Measurements from ENCODE around the gene ANKRD12.

ANKRD12 gene

GRCh38 chr18:9290156-9290555 is 153.6 kb downstream of the ANKRD12 start:
- H3K27ac ChIP-seq: no peak overlapping the region
- no peaks in the 10 kb centered on the region for H3K36me3 ChIP-seq
- peaks cover 0 to 3% of the 10 kb centered on the region in 2 experiments for H3K4me1 ChIP-seq (ENCODE audit: control insufficient read depth in 1 of 2, insufficient read depth in 1 of 2, low read depth in 1 of 2, low read length in 1 of 2)
- peaks cover 6% of the 10 kb centered on the region for H3K9me3 ChIP-seq
- TF ChIP-seq CTCF (IDR thresholded peaks at IDR 0.05): no peak
- H3K27me3 ChIP-seq: no peaks in the 10 kb centered on the region
- H3K4me3 ChIP-seq (ENCODE audit: low read depth in 1 of 2, low read length in 1 of 2): no peak overlapping the region

GRCh38 chr18:9292047-9292446 is 155.5 kb downstream of the ANKRD12 start:
- H3K4me1 ChIP-seq (ENCODE audit: control insufficient read depth in 1 of 2, insufficient read depth in 1 of 2, low read depth in 1 of 2, low read length in 1 of 2): no peaks in the 10 kb centered on the region
- no peaks in the 10 kb centered on the region for H3K27me3 ChIP-seq
- TF ChIP-seq CTCF (IDR thresholded peaks at IDR 0.05): no peak
- H3K9me3 ChIP-seq: peaks cover 17% of the 10 kb centered on the region
- no peak overlapping the region for H3K4me3 ChIP-seq (ENCODE audit: low read depth in 1 of 2, low read length in 1 of 2)
- no peaks in the 10 kb centered on the region for H3K36me3 ChIP-seq
- H3K27ac ChIP-seq: no peak overlapping the region

- no peak for TF ChIP-seq CTCF (IDR thresholded peaks at IDR 0.05)
- Histone ChIP-seq H3K27ac (no peak overlapping the region), H3K27me3 (no peaks in the 10 kb centered on the region), H3K4me3 (ENCODE audit: low read depth in 1 of 2, low read length in 1 of 2) (no peak overlapping the region), H3K9me3 (peaks cover 17% of the 10 kb centered on the region), H3K4me1 (ENCODE audit: control insufficient read depth in 1 of 2, insufficient read depth in 1 of 2, low read depth in 1 of 2, low read length in 1 of 2) (no peaks in the 10 kb centered on the region), H3K36me3 (no peaks in the 10 kb centered on the region)
These were observed 157.4 kb downstream of the ANKRD12 start for GRCh38 chr18:9293948-9294347.

- no peak overlapping the region for H3K27ac ChIP-seq
- H3K27me3 ChIP-seq: no peaks in the 10 kb centered on the region
- peaks cover 17% of the 10 kb centered on the region for H3K9me3 ChIP-seq
- no peak for TF ChIP-seq CTCF (IDR thresholded peaks at IDR 0.05)
- H3K36me3 ChIP-seq: no peaks in the 10 kb centered on the region
- no peak overlapping the region for H3K4me3 ChIP-seq (ENCODE audit: low read depth in 1 of 2, low read length in 1 of 2)
- H3K4me1 ChIP-seq (ENCODE audit: control insufficient read depth in 1 of 2, insufficient read depth in 1 of 2, low read depth in 1 of 2, low read length in 1 of 2): no peaks in the 10 kb centered on the region
These were observed 159.8 kb downstream of the ANKRD12 start for GRCh38 chr18:9296233-9297006.

- no peak overlapping the region for H3K4me3 ChIP-seq (ENCODE audit: low read depth in 1 of 2, low read length in 1 of 2)
These were observed 160.4 kb downstream of the ANKRD12 start for GRCh38 chr18:9297007-9297393.

More at GRCh38 chr18:9297007-9297393, 160.4 kb downstream of the ANKRD12 start:
- Histone ChIP-seq H3K27me3 (no peaks in the 10 kb centered on the region), H3K27ac (no peak overlapping the region), H3K4me1 (ENCODE audit: control insufficient read depth in 1 of 2, insufficient read depth in 1 of 2, low read depth in 1 of 2, low read length in 1 of 2) (no peaks in the 10 kb centered on the region), H3K36me3 (no peaks in the 10 kb centered on the region), H3K9me3 (peaks cover 17% of the 10 kb centered on the region)
- TF ChIP-seq CTCF (IDR thresholded peaks at IDR 0.05): no peak
